B cell (primary cell): ENCODE data around the gene CKAP2. TPM values are rescaled to one million over a fixed set of nuclear protein-coding genes. Genes with fewer than 3 reads are reported as not detected.

Source experiments
- ATAC-seq: fragments of 200-7000 bp; cut with Tn5 transposase; one replicate; pipeline ENCODE4 v1.10.0; 2021; ENCODE audit warnings: low read depth, mild to moderate bottlenecking, moderate number of reproducible peaks, moderate library complexity
- CTCF ChIA-PET: fragments of 350-600 bp; sonication (Branson Sonifier 250); formaldehyde crosslinking; loops from one replicate; lab custom pipeline; 2021; ENCODE audit warnings: antibody characterized with exemption, inconsistent platforms; lab: Charles Lee
- POLR2A ChIA-PET: fragments of 350-600 bp; sonication (Branson Sonifier 250); formaldehyde crosslinking; loops from one replicate; lab custom pipeline; 2021; ENCODE audit warnings: antibody characterized with exemption; lab: Charles Lee
- DNase-seq: peaks from one replicate; pipeline ENCODE4 v3.0.0; 2013
- H2AFZ ChIP-seq: 2 replicates; pipeline ENCODE4 v1.6.1; 2012; ENCODE audit warnings: mild to moderate bottlenecking, low read depth, low read length; ENCODE audit not compliant: insufficient read depth, poor library complexity, severe bottlenecking
- H3K27ac ChIP-seq, 2 donors: 1 replicate in 1 of 2; 2 replicates in 1 of 2; pipeline ENCODE4 v1.5.1; 2012 to 2013; ENCODE audit warnings: low read length in 2 of 2, mild to moderate bottlenecking in 2 of 2, moderate library complexity in 1 of 2
- H3K27me3 ChIP-seq, 4 experiments: fragments of 200-600 bp in 1 of 4; sonication (generic) in 1 of 4; replicated peaks in 1 of 4; 1 replicate in 2 of 4; 2 replicates in 2 of 4; pipeline versions ENCODE4 v1.6.1 to v1.7.0; 2013 to 2016; ENCODE audit warnings: low read length in 3 of 4, mild to moderate bottlenecking in 2 of 4, mixed read lengths in 1 of 4, moderate library complexity in 1 of 4; ENCODE audit not compliant: insufficient read depth in 4 of 4, control insufficient read depth in 3 of 4; ENCODE audit errors: control extremely low read depth in 1 of 4
- H3K36me3 ChIP-seq, 2 experiments: replicated peaks in 1 of 2; 1 replicate in 1 of 2; 2 replicates in 1 of 2; pipeline versions ENCODE4 v1.6.1 to v1.7.1; 2013; ENCODE audit warnings: low read length in 1 of 2; ENCODE audit not compliant: insufficient read depth in 2 of 2, control insufficient read depth in 1 of 2; ENCODE audit errors: control extremely low read depth in 1 of 2, extremely low read depth in 1 of 2
- H3K4me1 ChIP-seq, 2 donors: fragments of 200-600 bp in 1 of 2; sonication (generic) in 1 of 2; 1 replicate in 1 of 2; 2 replicates in 1 of 2; pipeline versions ENCODE4 v1.5.1 to v1.6.1; 2013 to 2017; ENCODE audit warnings: low read length in 2 of 2; ENCODE audit not compliant: control insufficient read depth in 2 of 2, insufficient read depth in 2 of 2
- H3K4me2 ChIP-seq: replicated peaks from 2 replicates; pipeline ENCODE3; 2012; ENCODE audit warnings: mild to moderate bottlenecking, low read depth, low read length; ENCODE audit not compliant: poor library complexity, severe bottlenecking
- H3K4me3 ChIP-seq, 5 experiments: fragments of 200-600 bp in 1 of 5; sonication (generic) in 1 of 5; 1 replicate in 3 of 5; 2 replicates in 2 of 5; pipeline versions ENCODE4 v1.5.1 to v1.7.0; 2011 to 2016; ENCODE audit warnings: low read length in 4 of 5, mild to moderate bottlenecking in 4 of 5, low read depth in 2 of 5, control low read depth in 1 of 5, moderate library complexity in 1 of 5; ENCODE audit not compliant: insufficient read depth in 1 of 5; ENCODE audit errors: control extremely low read depth in 1 of 5, extremely low read depth in 1 of 5
- H3K79me2 ChIP-seq: fragments of 200-600 bp; sonication (generic); one replicate; pipeline ENCODE4 v1.6.0; 2016; ENCODE audit warnings: low read length; ENCODE audit not compliant: control insufficient read depth, insufficient read depth
- H3K9ac ChIP-seq: fragments of 200-600 bp; sonication (generic); 2 replicates; pipeline ENCODE4 v1.6.1; 2017; ENCODE audit warnings: mild to moderate bottlenecking, low read length, moderate library complexity
- H3K9me3 ChIP-seq, 3 donors: one replicate each; pipeline versions ENCODE4 v1.6.1 to v1.7.1; 2013; ENCODE audit warnings: low read length in 2 of 3; ENCODE audit not compliant: control insufficient read depth in 2 of 3, insufficient read depth in 1 of 3; ENCODE audit errors: control extremely low read depth in 1 of 3
- H4K20me1 ChIP-seq: 2 replicates; pipeline ENCODE4 v1.6.0; 2012; ENCODE audit warnings: mild to moderate bottlenecking, low read length; ENCODE audit not compliant: insufficient read depth, control insufficient read depth, poor library complexity, severe bottlenecking
- H3K27ac Mint-ChIP-seq: one replicate; pipeline ENCODE4 v1.8.0; 2021; ENCODE audit warnings: mixed read lengths
- H3K27me3 Mint-ChIP-seq: one replicate; pipeline ENCODE4 v1.8.0; 2021; ENCODE audit warnings: mixed read lengths
- H3K4me1 Mint-ChIP-seq: one replicate; pipeline ENCODE4 v1.8.0; 2021; ENCODE audit warnings: mixed read lengths
- H3K4me3 Mint-ChIP-seq: one replicate; pipeline ENCODE4 v1.8.0; 2021; ENCODE audit warnings: mixed read lengths
- H3K9me3 Mint-ChIP-seq: one replicate; pipeline ENCODE4 v1.8.0; 2022; ENCODE audit warnings: mixed read lengths; ENCODE audit not compliant: insufficient read depth
- EZH2 ChIP-seq: IDR thresholded peaks from 2 replicates; pipeline ENCODE4 v1.6.1; 2012; ENCODE audit warnings: borderline replicate concordance, low read depth, mild to moderate bottlenecking, moderate library complexity, low read length; ENCODE audit not compliant: insufficient read depth, poor library complexity, severe bottlenecking
- WGBS: methylation state at CpG from one replicate; pipeline ENCODE4 v1.1.5; 2013; ENCODE audit warnings: missing lambda C conversion rate; ENCODE audit not compliant: insufficient coverage; 5-methylcytosine and 5-hydroxymethylcytosine counted together
- intact Hi-C: fragments of 100-400 bp; cut with micrococcal nuclease; formaldehyde crosslinking; loops from one replicate; pipeline ENCODE4 v1.10.0; 2022
- polyA plus RNA-seq: library from polyadenylated mRNA; depleted of rRNA; stranded (reverse); fragments of >200 nt; gene quantifications from 2 replicates; pipeline ENCODE4 v1.2.3, GENCODE V29; 2012
- total RNA-seq, 2 donors: library from RNA; stranded (reverse); fragments of 120-200 nt in 1 of 2; gene quantifications; 1 replicate in 1 of 2; 2 replicates in 1 of 2; pipeline versions ENCODE4 v1.2.3 to v1.2.4, GENCODE V29; 2013 to 2022
- TF ChIP-seq, protein P1 (sequence below): fragments of 200-600 bp; IDR thresholded peaks from one replicate; pipeline ENCODE4 v1.8.0; 2022; ENCODE audit warnings: antibody characterized with exemption, mild to moderate bottlenecking

Gene CKAP2
- total and polyA plus RNA-seq, 2 donors (not counting 1 experiment from before 2014, with no cell fraction given), result 5.4 to 22.1 TPM

- TF ChIP-seq, protein P1, sequence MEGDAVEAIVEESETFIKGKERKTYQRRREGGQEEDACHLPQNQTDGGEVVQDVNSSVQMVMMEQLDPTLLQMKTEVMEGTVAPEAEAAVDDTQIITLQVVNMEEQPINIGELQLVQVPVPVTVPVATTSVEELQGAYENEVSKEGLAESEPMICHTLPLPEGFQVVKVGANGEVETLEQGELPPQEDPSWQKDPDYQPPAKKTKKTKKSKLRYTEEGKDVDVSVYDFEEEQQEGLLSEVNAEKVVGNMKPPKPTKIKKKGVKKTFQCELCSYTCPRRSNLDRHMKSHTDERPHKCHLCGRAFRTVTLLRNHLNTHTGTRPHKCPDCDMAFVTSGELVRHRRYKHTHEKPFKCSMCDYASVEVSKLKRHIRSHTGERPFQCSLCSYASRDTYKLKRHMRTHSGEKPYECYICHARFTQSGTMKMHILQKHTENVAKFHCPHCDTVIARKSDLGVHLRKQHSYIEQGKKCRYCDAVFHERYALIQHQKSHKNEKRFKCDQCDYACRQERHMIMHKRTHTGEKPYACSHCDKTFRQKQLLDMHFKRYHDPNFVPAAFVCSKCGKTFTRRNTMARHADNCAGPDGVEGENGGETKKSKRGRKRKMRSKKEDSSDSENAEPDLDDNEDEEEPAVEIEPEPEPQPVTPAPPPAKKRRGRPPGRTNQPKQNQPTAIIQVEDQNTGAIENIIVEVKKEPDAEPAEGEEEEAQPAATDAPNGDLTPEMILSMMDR, result no peak
- TF ChIP-seq EZH2, result no peak
- DNase-seq (no peak), ATAC-seq (no peak)
- Mint-ChIP-seq H3K27ac (no peak overlapping the region), H3K4me3 (no peak overlapping the region), H3K9me3 (no peaks in the 10 kb centered on the region), H3K4me1 (peaks cover 48% of the 10 kb centered on the region), H3K27me3 (no peaks in the 10 kb centered on the region)
- H3K9me3 ChIP-seq, result no peaks in the 10 kb centered on the region
- WGBS, result 100% methylated on average over 1 of the region's 2 CpGs
- H3K4me1 ChIP-seq, result peaks cover 32 to 38% of the 10 kb centered on the region in 2 donors
- CTCF ChIA-PET, result no interaction called here
- no peak overlapping the region for H3K4me2 ChIP-seq
- H3K79me2 ChIP-seq, result peaks cover 43% of the 10 kb centered on the region
- no peak overlapping the region for H3K27ac ChIP-seq
- POLR2A ChIA-PET, result no interaction called here
- peaks cover 17% of the 10 kb centered on the region for H4K20me1 ChIP-seq
- H3K27me3 ChIP-seq, result no peaks in the 10 kb centered on the region
- peaks cover 0 to 6% of the 10 kb centered on the region in 2 experiments for H3K36me3 ChIP-seq
- H3K9ac ChIP-seq, result no peak overlapping the region
- intact Hi-C loops, result loop anchor here (5.0 to 10.0 kb wide), 2 partner anchors 635 to 868 kb away; partner anchors contain the start of gene WDFY2
- no peak overlapping the region for H2AFZ ChIP-seq
- H3K4me3 ChIP-seq, result no peak overlapping the region
Measured at GRCh38 chr13:52452470-52452869, 2.8 kb upstream of the CKAP2 start.

- WGBS, result 0% methylated on average over 3 of the region's 8 CpGs
- no peaks in the 10 kb centered on the region for H3K9me3 ChIP-seq
- H3K4me3 ChIP-seq, result peak overlapping the region; percentile 73 to 98 (median 91)
- no peak for TF ChIP-seq EZH2
- TF ChIP-seq, protein P1, result no peak
- peak overlapping the region; percentile 93 to 94 for H3K27ac ChIP-seq
- Mint-ChIP-seq H3K4me1 (peaks cover 36% of the 10 kb centered on the region), H3K27me3 (no peaks in the 10 kb centered on the region), H3K4me3 (peak overlapping the region; percentile 97), H3K9me3 (no peaks in the 10 kb centered on the region), H3K27ac (peak overlapping the region; percentile 98)
- peak; percentile 79 for DNase-seq
- ATAC-seq, result no peak
- peaks cover 6% of the 10 kb centered on the region for H4K20me1 ChIP-seq
- H3K36me3 ChIP-seq, result peaks cover 1 to 9% of the 10 kb centered on the region in 2 experiments
- H2AFZ ChIP-seq, result peak overlapping the region; percentile 83
- peaks cover 21 to 23% of the 10 kb centered on the region in 2 donors for H3K4me1 ChIP-seq
- CTCF ChIA-PET, result no interaction called here
- H3K4me2 ChIP-seq, result peak overlapping the region; percentile 79
- H3K79me2 ChIP-seq, result peaks cover 42% of the 10 kb centered on the region
- H3K27me3 ChIP-seq, result no peaks in the 10 kb centered on the region
- peak overlapping the region; percentile 92 for H3K9ac ChIP-seq
- intact Hi-C loops, result loop anchor here (2.0 to 10.0 kb wide), 4 partner anchors 260 to 870 kb away; partner anchors contain the start of genes DHRS12 and WDFY2
- POLR2A ChIA-PET, result no interaction called here
Measured at GRCh38 chr13:52454459-52454819, 839 bp upstream of the CKAP2 start.
